NCI-H146 (cell line): ENCODE results near the gene SMIM8.
A peak's percentile ranks its signal among the peaks of the same experiment; 100 is the strongest.
"Not testable (repeated sequence)": the region's sequence is repeated elsewhere in the genome, so short reads cannot be mapped to it uniquely, and the experiment has no call there.

ENCODE experiments used
- DNase-seq: peaks from one replicate; lab custom pipeline; 2025; lab: John Stamatoyannopoulos, UW

Gene SMIM8

GRCh38 chr6:87322304-87323212 is at the start of gene SMIM8:
Gene SMIM8 (plus strand): TSS chr6:87322588. CDS start chr6:87337032, 14,444 bp downstream.
- DNase-seq = peak; percentile 89

GRCh38 chr6:87274660-87275274 is 47.6 kb upstream of the SMIM8 start:
- DNase-seq = no peak

DNA sequence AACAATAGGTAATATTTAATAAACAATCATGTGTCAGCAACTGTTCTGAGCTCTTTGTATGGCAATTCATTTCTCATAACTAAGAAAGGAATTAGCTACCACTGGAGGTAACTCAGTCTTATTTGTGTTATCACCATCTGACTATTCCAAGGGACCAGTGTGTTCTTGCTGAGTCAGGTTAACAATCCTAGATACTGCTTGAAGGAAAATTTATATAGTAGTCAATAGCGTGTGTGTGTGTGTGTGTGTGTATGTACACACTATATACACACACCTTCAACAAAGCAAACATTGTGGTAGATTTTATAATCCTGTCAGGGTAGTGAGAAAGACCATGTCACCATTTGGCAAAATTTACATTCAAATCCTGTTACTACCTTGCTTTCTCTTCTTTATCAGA is 45.8 kb upstream of the SMIM8 start:
- no peak for DNase-seq

GRCh38 chr6:87277123-87277522 is 45.3 kb upstream of the SMIM8 start:
- no peak for DNase-seq

DNA sequence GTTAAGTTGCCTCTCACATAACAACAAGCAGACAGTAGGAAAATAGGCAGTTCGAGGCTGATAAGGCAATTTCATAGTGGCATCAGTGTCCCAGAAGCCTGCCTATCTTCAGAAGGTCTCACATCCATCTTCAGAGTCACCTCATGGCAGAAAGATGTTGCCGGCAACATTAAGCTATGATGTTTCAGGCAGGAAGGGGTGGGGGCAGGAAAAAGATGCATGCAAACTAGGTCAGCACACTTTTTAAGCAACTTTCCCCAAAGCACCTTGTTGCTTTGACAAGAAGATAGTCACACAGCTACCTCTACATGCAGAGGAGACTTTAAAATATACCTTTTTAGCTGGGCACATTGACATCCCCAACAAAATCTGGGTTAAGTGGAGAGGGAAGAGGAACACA is 43.2 kb upstream of the SMIM8 start:
- no peak for DNase-seq

DNA sequence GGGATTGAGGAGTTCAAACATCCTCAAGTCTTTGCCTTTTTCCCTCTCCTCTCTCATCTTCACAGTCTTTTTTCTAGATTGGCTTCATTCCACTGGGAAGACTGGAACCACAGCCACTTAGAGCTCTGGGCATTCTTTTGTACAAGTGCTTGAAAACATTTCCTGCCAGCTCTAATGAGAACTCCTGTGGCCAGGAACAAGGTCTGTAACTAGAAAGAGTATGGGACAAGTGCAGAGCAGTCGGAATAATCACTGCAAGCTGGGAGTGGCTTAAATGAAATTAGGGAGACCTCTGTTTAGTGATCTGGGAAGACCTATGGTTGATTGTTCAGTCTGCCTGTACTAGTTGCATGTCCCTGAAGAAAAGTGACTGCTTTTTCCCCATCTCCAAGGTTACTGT is 41.0 kb upstream of the SMIM8 start:
- no peak for DNase-seq

GRCh38 chr6:87282743-87283142 is 39.6 kb upstream of the SMIM8 start:
- no peak for DNase-seq

- no peak for DNase-seq
Observed at GRCh38 chr6:87283461-87283860, 38.9 kb upstream of the SMIM8 start.

DNA sequence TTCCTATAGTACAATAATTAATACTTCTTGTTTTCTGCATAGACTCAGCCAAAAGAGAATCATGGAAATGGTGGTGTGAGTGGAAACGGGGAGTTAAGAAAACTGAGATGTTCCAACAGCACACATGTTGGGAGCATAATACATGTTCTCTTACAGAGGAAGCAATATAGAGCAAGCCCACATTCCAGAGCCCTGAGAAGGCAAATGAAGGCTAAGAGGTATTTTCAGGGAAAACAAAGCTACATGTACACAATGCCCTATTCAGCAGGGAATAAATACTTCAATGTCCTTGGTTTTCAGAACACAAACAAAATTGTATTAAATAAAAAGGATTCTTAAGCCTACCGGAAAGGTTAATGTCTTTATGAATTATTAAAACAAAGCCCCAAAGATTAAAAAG is 35.1 kb upstream of the SMIM8 start:
- no peak for DNase-seq

DNA sequence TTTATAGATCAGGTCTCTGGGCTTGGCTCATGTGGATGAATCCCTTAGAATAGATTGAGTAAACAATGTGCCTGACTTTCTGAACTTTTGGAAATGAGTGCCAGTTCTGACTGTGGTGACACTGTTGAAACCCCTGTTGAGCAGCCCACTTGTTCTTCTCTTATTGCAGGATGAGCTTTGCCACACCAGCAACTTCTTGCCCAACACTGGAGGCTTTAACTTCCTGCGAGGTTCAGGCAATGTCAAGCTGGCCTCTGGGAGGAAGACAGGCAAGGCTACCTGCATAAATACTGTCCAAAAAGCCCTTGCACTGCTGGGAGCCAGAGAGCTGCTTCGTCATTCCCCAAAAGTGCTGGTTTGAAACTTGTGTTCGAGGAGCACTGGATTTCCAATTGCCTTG is 32.8 kb upstream of the SMIM8 start:
- no peak for DNase-seq

- DNase-seq = peak; percentile 11
Observed at GRCh38 chr6:87291883-87292282, 30.5 kb upstream of the SMIM8 start.

DNA sequence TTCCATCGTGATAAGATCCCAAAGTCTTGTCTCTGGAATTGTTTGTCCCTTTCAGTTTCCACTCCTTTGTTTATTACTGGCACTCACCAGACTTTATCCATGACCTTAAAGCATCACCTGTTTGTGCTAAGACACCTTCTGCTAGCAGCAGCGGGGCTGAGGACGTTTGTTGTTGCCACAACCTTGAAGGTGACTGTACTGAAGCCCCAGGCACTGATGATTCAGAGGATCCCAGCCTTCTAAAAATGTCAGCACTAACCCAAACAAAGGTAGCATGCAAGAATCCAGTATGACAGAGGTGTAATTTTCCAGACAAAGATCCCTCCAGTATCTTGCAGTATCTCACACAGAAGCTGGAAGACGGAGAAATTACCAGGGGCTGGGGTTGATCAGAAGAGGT is 28.9 kb upstream of the SMIM8 start:
- DNase-seq = no peak

DNA sequence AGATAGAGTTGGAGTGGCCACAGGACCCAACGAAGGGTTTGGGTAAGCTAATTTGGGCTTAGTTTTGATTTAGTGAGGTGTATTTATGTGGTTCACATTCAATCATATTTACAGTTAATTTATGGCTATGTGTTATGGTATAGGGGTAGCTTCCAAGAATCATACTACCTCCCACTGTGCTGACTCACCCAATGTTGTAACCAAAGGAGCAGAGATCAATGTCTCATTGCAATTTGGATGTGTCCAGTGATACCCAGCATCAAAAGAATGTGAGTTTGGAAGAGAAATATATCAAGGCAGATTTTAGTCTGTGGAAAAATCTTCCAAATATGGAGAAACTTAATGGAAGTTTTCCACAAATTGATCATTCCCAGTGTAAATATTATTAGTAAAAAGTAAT is 25.3 kb upstream of the SMIM8 start:
- DNase-seq = no peak

DNA sequence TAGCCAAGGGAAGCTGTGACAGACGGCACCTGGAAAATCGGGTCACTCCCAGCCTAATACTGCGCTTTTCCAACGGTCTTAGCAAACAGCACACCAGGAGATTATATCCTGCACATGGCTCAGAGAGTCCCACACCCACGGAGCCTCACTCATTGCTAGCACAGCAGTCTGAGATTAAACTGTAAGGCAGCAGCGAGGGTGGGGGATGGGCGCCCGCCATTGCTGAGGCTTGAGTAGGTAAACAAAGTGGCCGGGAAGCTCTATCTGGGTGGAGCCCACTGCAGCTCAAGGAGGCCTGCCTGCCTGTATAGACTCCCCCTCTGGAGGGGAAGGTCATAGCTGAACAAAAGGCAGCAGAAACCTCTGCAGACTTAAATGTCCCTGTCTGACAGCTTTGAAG is 21.1 kb upstream of the SMIM8 start:
- not testable (repeated sequence) for DNase-seq

DNA sequence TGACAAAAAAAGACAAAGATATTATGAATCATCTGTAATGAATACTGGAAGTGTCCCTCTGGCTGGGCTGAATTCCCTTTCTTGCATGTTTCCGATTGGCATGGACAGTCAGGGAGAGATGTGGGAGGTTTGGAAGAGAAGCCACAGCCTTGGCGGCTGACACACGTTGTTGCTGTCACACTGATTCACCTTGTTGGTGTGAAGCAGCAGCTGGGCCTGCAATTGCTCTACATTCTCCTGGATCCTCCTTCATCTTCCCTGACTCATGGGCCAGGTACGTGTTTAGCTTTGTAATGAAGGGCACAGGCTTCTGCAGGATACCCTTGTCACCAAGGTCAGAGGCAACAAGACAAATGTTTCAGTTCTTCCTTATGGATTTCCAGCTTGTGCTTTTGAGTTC is 13.4 kb upstream of the SMIM8 start:
- DNase-seq = no peak

DNA sequence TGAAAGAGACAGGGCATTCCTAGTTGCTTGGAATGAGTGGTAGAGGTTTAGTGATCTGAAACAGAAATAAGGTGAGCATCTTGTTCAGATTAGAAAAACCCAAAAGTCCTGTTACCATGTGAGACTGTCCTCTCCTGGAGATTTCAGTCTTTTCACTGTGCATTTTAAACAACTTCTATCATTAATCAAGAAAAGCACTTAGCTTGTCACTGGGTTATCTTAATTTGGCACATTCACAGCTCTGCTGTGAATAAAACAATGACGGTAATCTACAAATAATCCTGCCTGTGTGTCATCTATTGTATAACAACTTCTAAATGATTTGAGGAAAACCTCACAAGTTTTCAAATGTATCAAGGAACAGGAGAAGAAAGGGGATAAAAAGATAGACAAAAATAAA is 9.5 kb upstream of the SMIM8 start:
- DNase-seq = no peak

- DNase-seq = no peak
Observed at GRCh38 chr6:87315071-87315470, 7.3 kb upstream of the SMIM8 start.

- DNase-seq = no peak
Observed at GRCh38 chr6:87319271-87319987, 3.0 kb upstream of the SMIM8 start.

DNA sequence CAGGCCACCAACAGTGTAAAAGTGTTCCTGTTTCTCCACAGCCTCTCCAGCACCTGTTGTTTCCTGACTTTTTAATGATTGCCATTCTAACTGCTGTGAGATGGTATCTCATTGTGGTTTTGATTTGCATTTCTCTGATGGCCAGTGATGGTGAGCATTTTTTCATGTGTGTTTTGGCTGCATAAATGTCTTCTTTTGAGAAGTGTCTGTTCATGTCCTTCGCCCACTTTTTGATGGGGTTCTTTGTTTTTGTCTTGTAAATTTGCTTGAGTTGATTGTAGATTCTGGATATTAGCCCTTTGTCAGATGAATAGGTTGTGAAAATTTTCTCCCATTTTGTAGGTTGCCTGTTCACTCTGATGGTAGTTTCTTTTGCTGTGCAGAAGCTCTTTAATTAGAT is 1.5 kb downstream of the SMIM8 start:
- not testable (repeated sequence) for DNase-seq

- no peak for DNase-seq
Observed at GRCh38 chr6:87330961-87331360, 8.6 kb downstream of the SMIM8 start.

- no peak for DNase-seq
Observed at GRCh38 chr6:87333033-87333432, 10.6 kb downstream of the SMIM8 start.

DNA sequence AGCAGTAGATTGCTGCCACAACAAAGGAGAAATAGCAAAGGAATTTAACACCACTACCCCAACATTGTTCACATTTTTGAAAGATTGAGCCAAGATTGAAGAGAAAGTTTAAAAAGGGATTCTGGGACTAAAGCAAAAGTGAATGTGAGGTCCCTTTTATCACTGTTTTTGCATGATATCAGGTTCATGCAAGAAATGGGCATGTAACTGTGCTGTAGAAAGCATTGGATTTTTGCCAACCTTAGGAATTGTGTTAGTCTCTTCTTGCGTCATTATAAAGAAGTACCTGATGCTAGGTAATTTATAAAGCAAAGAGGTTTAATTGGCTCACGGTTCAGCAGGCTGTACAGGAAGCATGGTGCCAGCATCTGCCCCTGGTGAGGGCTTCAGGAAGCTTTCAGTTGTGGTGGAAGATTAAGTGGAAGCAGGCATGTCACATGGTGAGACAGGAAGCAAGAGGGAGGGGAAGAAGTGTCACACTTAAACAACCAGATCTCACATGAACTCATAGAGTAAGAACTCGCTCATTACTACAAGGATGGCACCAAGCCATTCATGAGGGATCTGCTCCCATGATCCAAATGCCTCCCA is 11.3 kb downstream of the SMIM8 start:
- no peak for DNase-seq

GRCh38 chr6:87334683-87335082 is 12.3 kb downstream of the SMIM8 start:
- no peak for DNase-seq
